Endothelial cell of umbilical vein (primary cell): ENCODE measurements around the gene STK10.

ENCODE experiments used
- CTCF ChIP-seq, 2 donors: IDR thresholded peaks; 1 replicate in 1 of 2; 2 replicates in 1 of 2; pipeline ENCODE4 v1.5.1; 2011; ENCODE audit warnings: low read length in 2 of 2, mild to moderate bottlenecking in 2 of 2, moderate library complexity in 2 of 2, control low read depth in 1 of 2, inconsistent platforms in 1 of 2, low read depth in 1 of 2; ENCODE audit not compliant: insufficient read depth in 1 of 2; ENCODE audit errors: extremely low read depth in 1 of 2
- POLR2AphosphoS5 ChIP-seq: IDR thresholded peaks from 2 replicates; pipeline ENCODE4 v1.6.1; 2012; ENCODE audit warnings: low read depth, mild to moderate bottlenecking, control low read depth, low read length, moderate library complexity; ENCODE audit not compliant: insufficient read depth

DNA sequence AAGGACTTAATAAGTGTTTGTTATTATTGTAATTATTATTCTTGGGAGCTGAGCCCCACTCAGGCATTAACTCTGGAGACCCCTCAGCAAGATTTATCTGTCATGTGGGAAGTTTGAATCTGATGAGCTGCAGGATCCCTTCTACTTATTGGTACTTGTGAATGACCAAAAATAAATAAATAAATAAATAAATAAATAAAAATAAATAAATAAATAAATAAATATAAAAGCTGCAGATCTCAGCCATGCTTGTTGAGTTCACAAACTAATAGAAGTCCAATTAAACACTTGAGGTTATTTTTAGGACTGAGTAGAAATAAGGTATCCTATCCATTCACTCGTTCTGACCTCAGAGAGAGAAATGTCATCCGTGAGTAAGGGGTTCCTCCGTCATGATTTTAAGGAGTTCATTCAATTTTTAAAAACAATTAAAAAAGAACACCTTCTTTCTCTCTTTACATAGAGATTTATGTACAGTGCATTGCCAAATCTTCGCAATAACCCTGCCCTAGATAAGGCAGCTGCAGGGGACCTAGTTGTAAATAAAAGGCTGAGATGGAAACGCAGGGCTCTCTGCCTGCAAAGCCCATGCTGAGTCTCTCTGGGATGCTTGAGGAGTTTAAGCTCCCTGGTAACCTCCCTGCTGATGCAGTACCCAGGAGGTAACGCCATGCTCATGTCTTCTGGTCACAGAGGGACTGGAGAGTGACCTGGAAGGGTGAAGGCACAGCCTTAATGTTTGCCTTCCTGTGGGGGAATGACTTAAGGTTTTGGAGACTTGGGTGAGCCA lies 7.2 kb upstream of the STK10 start:
- TF ChIP-seq POLR2AphosphoS5 (no peak), CTCF (IDR thresholded peaks at IDR 0.05; ENCODE audit: extremely low read depth in 1 of 2, insufficient read depth in 1 of 2, low read depth in 1 of 2, low read length in 2 of 2) (no peak)
